Body of pancreas (tissue), 4 donors: ENCODE results near the gene RASA2.

ENCODE experiments used
- CTCF ChIP-seq, 7 experiments: fragments of 450-650 bp in 4 of 7; fragments of 200-600 bp in 3 of 7; sonication (generic) in 3 of 7; IDR thresholded peaks; one replicate each; pipeline ENCODE4 v1.5.1; 2016 to 2019; ENCODE audit warnings: antibody characterized with exemption in 7 of 7
- POLR2A ChIP-seq, 3 donors: fragments of 450-650 bp; IDR thresholded peaks; one replicate each; pipeline ENCODE4 v1.6.1; 2016; ENCODE audit warnings: antibody characterized with exemption in 3 of 3, mild to moderate bottlenecking in 2 of 3

GRCh38 chr3:141485641-141486495 lies 959 bp upstream of the RASA2 start:
- TF ChIP-seq CTCF (IDR thresholded peaks at IDR 0.05) = no peak
- TF ChIP-seq POLR2A (IDR thresholded peaks at IDR 0.05) = no peak
